Raji (cell line): ENCODE results near the gene MAEL.

Source experiments
- POLR2A ChIP-seq: IDR thresholded peaks from 2 replicates; pipeline ENCODE4 v1.6.1; 2011; ENCODE audit warnings: low read depth, low read length, control low read depth; ENCODE audit not compliant: insufficient read depth

Gene MAEL

DNA sequence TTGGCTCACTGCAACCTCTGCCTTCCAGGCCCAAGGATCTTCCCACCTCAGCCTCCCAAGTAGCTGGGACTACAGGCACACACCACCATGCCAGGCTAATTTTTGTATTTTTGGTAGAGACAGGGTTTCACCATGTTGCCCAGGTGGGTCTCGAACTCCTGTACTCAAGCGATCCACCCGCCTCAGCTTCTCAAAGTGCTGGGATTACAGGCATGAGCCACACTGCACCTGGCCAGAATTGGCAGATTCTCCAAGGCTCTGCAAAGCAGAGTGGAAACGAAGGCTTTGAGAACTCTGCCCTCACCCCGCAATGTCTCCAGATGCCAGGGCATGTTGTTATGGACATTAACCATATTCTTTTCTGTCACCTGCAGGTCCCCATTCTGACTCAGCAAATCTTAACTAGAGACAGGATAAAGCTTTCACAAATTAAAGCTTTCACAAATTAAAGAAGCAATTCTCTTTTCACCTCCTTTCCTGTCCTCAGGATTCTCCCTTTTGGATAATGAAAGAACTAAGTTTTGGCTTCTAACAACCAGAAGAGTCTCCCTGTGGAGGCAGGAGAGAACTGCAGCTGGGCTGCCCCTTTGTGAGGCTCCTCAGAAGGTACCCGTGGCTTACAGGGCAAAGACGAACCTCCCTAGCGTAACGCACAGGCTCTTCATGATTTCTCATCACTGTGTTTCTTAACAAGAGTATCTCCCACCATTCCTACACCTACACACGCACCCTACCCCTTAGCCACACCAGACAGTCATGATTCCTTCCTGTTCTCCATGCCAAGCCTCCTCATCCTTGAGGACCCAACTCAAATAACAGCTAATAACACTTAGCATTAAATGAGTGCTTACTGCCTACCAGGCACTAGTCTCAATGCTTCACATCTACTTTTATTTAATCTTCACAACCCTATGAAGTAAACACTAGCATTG is 71.3 kb downstream of the MAEL start:
- no peak for TF ChIP-seq POLR2A

DNA sequence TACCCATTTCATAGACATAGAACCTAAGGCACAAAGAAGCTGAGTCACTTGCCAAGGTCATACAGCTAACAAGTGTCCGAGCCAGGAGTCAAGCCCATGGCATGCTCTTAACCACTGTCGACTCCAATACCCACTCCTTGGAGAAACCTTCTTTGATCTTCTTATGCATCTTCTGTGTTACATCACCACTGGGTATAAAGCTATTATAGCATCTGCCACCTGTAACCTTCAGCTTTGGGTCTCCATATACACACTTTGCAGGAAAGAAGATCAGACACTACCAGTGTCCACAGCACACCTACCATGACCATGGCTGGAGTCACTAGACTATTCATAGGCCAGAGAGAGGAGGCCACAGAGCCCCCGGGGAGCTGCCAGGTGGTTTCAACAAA is 72.0 kb downstream of the MAEL start:
- no peak for TF ChIP-seq POLR2A

DNA sequence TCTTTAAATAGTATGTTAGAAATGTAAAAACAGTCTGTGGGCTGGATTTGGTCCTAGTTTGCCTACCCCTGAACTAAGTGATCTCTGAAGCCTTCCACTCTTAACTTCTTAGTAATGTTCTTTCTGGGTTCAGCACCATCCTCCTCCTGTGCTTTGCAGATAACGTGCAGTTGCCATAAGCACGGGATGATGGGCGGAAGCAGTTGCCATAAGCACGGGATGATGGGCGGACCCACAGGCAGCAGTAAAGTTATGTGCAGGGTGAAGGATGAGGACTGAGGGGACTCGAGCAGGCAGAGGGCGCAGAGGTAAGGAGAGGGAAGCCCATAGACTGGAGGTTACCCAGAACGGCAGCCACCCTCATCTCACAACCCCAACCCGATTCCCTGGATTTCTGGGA is 75.5 kb downstream of the MAEL start:
- TF ChIP-seq POLR2A = no peak

DNA sequence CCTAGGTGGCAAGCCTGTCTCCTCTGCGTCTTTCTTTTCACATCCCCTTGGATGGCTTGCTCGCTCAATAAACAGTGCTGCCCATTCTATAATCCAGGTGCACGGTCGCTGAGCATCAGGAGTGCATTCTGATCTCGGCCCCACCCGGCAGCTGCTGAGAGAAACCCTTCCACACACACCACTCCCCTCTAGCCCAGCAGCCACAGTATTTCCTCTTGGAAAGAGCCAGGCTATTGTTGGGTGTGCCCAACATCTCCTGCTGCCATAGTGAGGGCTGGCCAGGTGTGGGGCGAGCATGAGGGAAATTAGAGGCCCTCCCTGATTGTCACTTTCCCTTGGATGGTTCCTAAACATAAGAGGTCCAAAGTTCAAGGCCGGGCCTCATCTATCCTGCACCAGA is 76.4 kb downstream of the MAEL start:
- no peak for TF ChIP-seq POLR2A

DNA sequence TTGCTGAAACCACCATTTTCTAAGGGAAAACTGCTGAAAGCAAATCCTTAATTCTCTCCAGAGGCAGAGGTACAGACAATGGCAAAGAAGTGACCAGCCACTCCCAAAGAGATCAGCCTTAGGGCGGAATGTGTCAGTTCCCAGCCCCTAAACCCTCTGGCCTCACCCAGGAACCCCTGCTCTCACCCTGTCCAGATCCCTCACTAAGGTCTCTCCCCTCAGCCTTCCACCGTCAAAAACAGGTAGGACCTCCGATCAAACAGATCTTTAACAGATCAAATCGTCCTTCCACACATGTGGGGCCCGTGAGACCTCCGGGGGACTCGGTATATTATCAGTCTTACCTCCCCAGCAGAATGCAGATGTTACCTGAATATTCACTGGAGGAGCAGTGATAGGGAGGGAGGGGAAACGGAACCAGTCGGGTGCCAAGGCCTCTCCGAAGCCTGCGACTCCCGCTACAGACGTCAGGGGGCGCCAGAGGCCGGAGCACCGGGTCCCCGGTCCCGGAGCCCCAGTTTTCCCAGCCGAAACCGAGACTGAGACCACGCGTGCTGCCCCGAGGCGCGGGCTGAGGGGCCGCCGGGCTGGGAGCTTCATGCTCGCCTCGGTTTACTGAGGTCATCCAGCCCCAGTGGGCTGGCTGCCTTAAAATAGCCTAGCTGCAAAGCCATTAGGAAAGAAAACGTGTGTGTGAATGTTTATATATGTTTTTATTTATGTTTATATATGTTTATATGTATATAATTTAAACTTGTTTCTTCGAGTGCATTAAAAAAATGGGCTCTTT is 77.4 kb downstream of the MAEL start:
- no peak for TF ChIP-seq POLR2A

DNA sequence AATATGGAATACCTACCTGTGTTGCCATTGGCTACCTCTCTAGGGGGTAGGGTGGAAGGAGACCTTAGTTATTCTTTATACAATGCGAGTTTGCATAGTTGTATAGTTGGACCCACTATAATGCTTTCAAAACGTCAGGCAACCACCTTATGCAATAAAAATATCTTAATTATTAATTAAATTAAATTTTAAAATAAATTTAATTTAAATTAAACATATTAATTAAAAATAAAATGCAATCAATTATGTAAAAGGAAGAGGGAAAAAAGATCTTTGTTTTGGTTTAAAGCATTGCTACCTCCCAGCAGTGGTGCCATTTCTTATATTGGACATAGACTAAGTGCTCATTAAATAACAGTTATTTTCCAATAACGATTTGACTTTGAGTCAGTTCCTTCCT is 78.8 kb downstream of the MAEL start:
- no peak for TF ChIP-seq POLR2A

DNA sequence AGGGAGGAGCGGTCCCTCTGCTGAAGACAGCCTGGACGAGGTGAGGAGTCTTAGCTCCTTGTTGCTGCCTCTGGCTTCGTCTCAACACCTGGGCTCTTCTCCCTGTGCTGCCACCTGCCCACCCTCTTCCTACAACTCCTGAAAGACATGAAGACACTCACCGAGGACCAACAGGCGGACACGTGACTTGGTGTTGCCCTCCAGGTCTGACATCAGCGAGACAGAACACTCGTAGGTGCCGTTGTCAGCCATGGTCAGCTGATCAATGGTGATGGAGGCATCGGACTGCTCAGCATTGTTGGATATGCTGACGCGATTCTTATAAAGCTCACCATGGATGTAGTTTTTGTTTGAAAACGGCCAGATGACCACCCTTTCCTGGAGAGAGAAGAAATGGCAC is 79.7 kb downstream of the MAEL start:
- TF ChIP-seq POLR2A = no peak

DNA sequence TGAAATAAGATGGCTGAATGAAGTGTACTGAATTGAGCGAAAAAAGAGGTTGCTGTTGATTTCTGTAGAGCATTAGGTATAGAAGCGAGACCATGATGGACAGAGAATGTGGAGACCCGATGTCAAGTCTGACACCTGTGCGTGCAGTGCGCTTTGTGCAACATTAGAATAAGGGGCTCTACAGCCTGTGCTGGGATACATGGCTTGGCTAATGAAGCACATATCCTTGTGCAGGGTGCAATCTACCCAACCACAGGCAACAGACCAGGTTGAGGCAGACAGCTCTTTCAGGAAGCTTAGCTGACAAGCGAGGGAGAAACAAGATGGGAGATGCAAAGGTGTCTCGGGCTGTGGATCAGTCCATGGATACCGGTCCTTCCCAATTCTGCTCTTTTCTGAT is 82.2 kb downstream of the MAEL start:
- no peak for TF ChIP-seq POLR2A
